ENCODE data around the gene PRKCQ. TPM values are rescaled to one million over a fixed set of nuclear protein-coding genes. Genes with fewer than 3 reads are reported as not detected.

The PRKCQ gene
- total and polyA plus RNA-seq, 2 of the 4 experiments (the other 2 are of a cell fraction): under 0.01 to 0.03 TPM

- H3K4me3 ChIP-seq (ENCODE audit: insufficient read depth, low read depth, low read length): no peak overlapping the region
- H3K4ac ChIP-seq (ENCODE audit: low read depth, low read length): no peak overlapping the region
- BruUV-seq (replicated peaks): no TSS peak
- no peak overlapping the region for H3K18ac ChIP-seq (ENCODE audit: low read depth, low read length)
- WGBS, 2 experiments (ENCODE audit: extremely low coverage in 2 of 2, insufficient read length in 1 of 2): no CpG with 5 or more reads among the region's 10 CpGs
- ChIA-PET POLR2A (ENCODE audit: unreplicated experiment) (no interaction called here), CTCF (no interaction called here)
- no peak overlapping the region for H4K8ac ChIP-seq (ENCODE audit: low read depth in 2 of 2, low read length in 2 of 2)
- no peak overlapping the region for H2BK15ac ChIP-seq (ENCODE audit: low read depth, low read length)
- H2BK5ac ChIP-seq (ENCODE audit: low read depth, low read length, poor library complexity, severe bottlenecking): no peak overlapping the region
- no peak overlapping the region for H3K4me2 ChIP-seq (ENCODE audit: low read depth, low read length)
- H3K9me1 ChIP-seq (ENCODE audit: insufficient read depth, low read length): no peaks in the 10 kb centered on the region
- no peak overlapping the region for H4K91ac ChIP-seq (ENCODE audit: insufficient read depth, low read depth, low read length)
- in situ Hi-C loops (cut with MboI; ENCODE audit: low sequenced_read_pairs) (no loop called here), intact Hi-C loops (cut with micrococcal nuclease) (loop anchor here (5.0 kb wide), 1 partner anchor 834 kb away; no protein-coding TSS in a partner anchor), dilution Hi-C loops (cut with HindIII; ENCODE audit: low sequenced_read_pairs, unreplicated experiment) (no loop called here)
- H2AK9ac ChIP-seq (replicated peaks; ENCODE audit: low read depth, low read length, poor library complexity): no peak overlapping the region
- no peak for TF ChIP-seq RCOR1 (IDR thresholded peaks at IDR 0.05; ENCODE audit: insufficient replicate concordance, low read length)
- TF ChIP-seq FOS (IDR thresholded peaks at IDR 0.05; ENCODE audit: low read depth, low read length): no peak
- no peak for TF ChIP-seq SMC3 (IDR thresholded peaks at IDR 0.05; ENCODE audit: low read depth, low read length)
- TF ChIP-seq CEBPB (IDR thresholded peaks at IDR 0.05; ENCODE audit: low read depth, low read length): no peak
- no peak for TF ChIP-seq NFE2L2 (IDR thresholded peaks at IDR 0.05; ENCODE audit: low read depth, low read length)
- TF ChIP-seq RFX5 (IDR thresholded peaks at IDR 0.05; ENCODE audit: low read depth, low read length): no peak
- no peak for TF ChIP-seq RAD21 (IDR thresholded peaks at IDR 0.05; ENCODE audit: low read length)
- TF ChIP-seq USF2 (IDR thresholded peaks at IDR 0.05; ENCODE audit: low read depth, low read length): no peak
- TF ChIP-seq MXI1 (IDR thresholded peaks at IDR 0.05; ENCODE audit: borderline replicate concordance, low read depth, low read length): no peak
- no peak for TF ChIP-seq BHLHE40 (IDR thresholded peaks at IDR 0.05; ENCODE audit: low read depth, low read length)
- TF ChIP-seq ELK1 (IDR thresholded peaks at IDR 0.05; ENCODE audit: borderline replicate concordance, low read depth, low read length): no peak
- H2BK20ac ChIP-seq (ENCODE audit: low read depth, low read length): no peak overlapping the region
- no peaks in the 10 kb centered on the region for H3K36me3 ChIP-seq (ENCODE audit: control insufficient read depth, insufficient read depth, low read length)
- no peak overlapping the region for H3K14ac ChIP-seq (replicated peaks; ENCODE audit: low read depth, low read length)
- no peak for DNase-seq
- H2AK5ac ChIP-seq (ENCODE audit: low read depth, low read length): no peak overlapping the region
- H2BK120ac ChIP-seq (ENCODE audit: low read depth, low read length): no peak overlapping the region
- H3K4me1 ChIP-seq (ENCODE audit: control insufficient read depth, insufficient read depth, low read length): 0 out of 2 replicates have a peak, but pooled peaks cover 2% of the 10 kb centered on the region
- H3K9ac ChIP-seq (ENCODE audit: low read depth, low read length): no peak overlapping the region
- H4K20me1 ChIP-seq (ENCODE audit: insufficient read depth, low read length): no peaks in the 10 kb centered on the region
- no peak for ATAC-seq (ENCODE audit: low read depth)
- H3K79me1 ChIP-seq (ENCODE audit: low read depth in 1 of 2, low read length in 2 of 2): no peaks in the 10 kb centered on the region
- H2AFZ ChIP-seq (replicated peaks; ENCODE audit: low read length, poor library complexity): no peak overlapping the region
- peaks cover 13% of the 10 kb centered on the region for H3K27me3 ChIP-seq (ENCODE audit: control insufficient read depth, insufficient read depth, low read length)
- no peaks in the 10 kb centered on the region for H3K9me3 ChIP-seq (ENCODE audit: control insufficient read depth, insufficient read depth, low read length)
- H3K56ac ChIP-seq (ENCODE audit: extremely low read depth, insufficient read depth, low read length): no peak overlapping the region
- H3K27ac ChIP-seq (ENCODE audit: insufficient read depth, low read length): no peak overlapping the region
- no peak overlapping the region for H3K23ac ChIP-seq (ENCODE audit: low read depth, low read length)
- H4K5ac ChIP-seq (ENCODE audit: low read depth, low read length): no peak overlapping the region
Measured at GRCh38 chr10:6583447-6583846, 3.4 kb upstream of the PRKCQ start.
